Left lobe of liver (tissue), 2 donors: ENCODE measurements around the gene EHD4. TPM values are rescaled to one million over a fixed set of nuclear protein-coding genes. Genes with fewer than 3 reads are reported as not detected.

Experiments used
- ATAC-seq: fragments of 200-7000 bp; cut with Tn5 transposase; one replicate; pipeline ENCODE4 v1.9.1; 2020; ENCODE audit warnings: mild to moderate bottlenecking, moderate library complexity
- DNase-seq: peaks from one replicate; pipeline ENCODE4 v3.0.0-alpha.2; 2020; ENCODE audit warnings: low spot score
- total RNA-seq: library from RNA; stranded (reverse); gene quantifications from one replicate; pipeline ENCODE4 v1.2.1, GENCODE V29; 2021
- donor health status: DM: no; HTN: no; CAD: no; lungs with moderate emphysema.
- donor health status: DM: no; HTN: yes; CAD: no.

EHD4 gene
- total RNA-seq, 1 donor from 2014 or later = 5.3 TPM

- DNase-seq (no peak), ATAC-seq (no peak)
Measured at GRCh38 chr15:41849204-41849603, 123.2 kb downstream of the EHD4 start.

- ATAC-seq (no peak), DNase-seq (no peak)
Measured at GRCh38 chr15:41848631-41849030, 123.7 kb downstream of the EHD4 start.

- ATAC-seq (no peak), DNase-seq (no peak)
Measured at GRCh38 chr15:41847981-41848380, 124.4 kb downstream of the EHD4 start.

- DNase-seq (no peak), ATAC-seq (no peak)
Measured at GRCh38 chr15:41847206-41847605, 125.2 kb downstream of the EHD4 start.

Other genes starting within 250 kb of the EHD4 start
- 6.6 TPM for gene MAPKBP1, start 198.1 kb downstream of the EHD4 start, total RNA-seq
- gene JMJD7, start 144.5 kb downstream of the EHD4 start, total RNA-seq = 8.9 TPM
- gene PLA2G4B, start 133.7 kb downstream of the EHD4 start, total RNA-seq = 5.9 TPM
- gene SPTBN5, start 78.5 kb downstream of the EHD4 start, total RNA-seq = 3.5 TPM
- gene PLA2G4E, start 48.5 kb upstream of the EHD4 start, total RNA-seq = not detected
- gene PLA2G4D, start 122.0 kb upstream of the EHD4 start, total RNA-seq = not detected
- 0.25 TPM for gene PLA2G4F, start 184.1 kb upstream of the EHD4 start, total RNA-seq
- gene VPS39, start 235.7 kb upstream of the EHD4 start, total RNA-seq = 21.4 TPM